Brain microvascular endothelial cell (primary cell): ENCODE measurements around the gene TTLL12.

Experiments used
- DNase-seq: peaks from one replicate; pipeline ENCODE4 v3.0.0-alpha.2; 2020
- H3K27ac ChIP-seq: fragments of 250-450 bp; sonication (Bioruptor Pico); 2 replicates; pipeline ENCODE4 v1.5.1; 2020; ENCODE audit warnings: mild to moderate bottlenecking, moderate library complexity
- H3K27me3 ChIP-seq: fragments of 250-450 bp; sonication (Bioruptor Pico); replicated peaks from 2 replicates; pipeline ENCODE4 v1.5.1; 2020; ENCODE audit warnings: mild to moderate bottlenecking
- H3K36me3 ChIP-seq: fragments of 250-450 bp; sonication (Bioruptor Pico); replicated peaks from 2 replicates; pipeline ENCODE4 v1.5.1; 2020; ENCODE audit warnings: mild to moderate bottlenecking
- H3K4me3 ChIP-seq: 2 replicates; pipeline ENCODE4 v1.5.1; 2011; ENCODE audit warnings: low read depth, mild to moderate bottlenecking, control low read depth, low read length, moderate library complexity
- CTCF ChIP-seq: IDR thresholded peaks from 2 replicates; pipeline ENCODE4 v1.5.1; 2011; ENCODE audit warnings: low read depth, mild to moderate bottlenecking, moderate library complexity, low read length, control low read depth, inconsistent platforms; ENCODE audit errors: missing control alignments
- in situ Hi-C: cut with HindIII; loops from 2 replicates; pipeline ENCODE4 v1.10.0; 2017; ENCODE audit warnings: low sequenced_read_pairs, low pct_ligation_motif_present

TTLL12 gene

GRCh38 chr22:43156413-43156812 lies 30.5 kb downstream of the TTLL12 start:
- no peak for DNase-seq
- Histone ChIP-seq H3K27ac (no peak overlapping the region), H3K4me3 (no peak overlapping the region), H3K27me3 (no peaks in the 10 kb centered on the region), H3K36me3 (peaks cover 33% of the 10 kb centered on the region)
- TF ChIP-seq CTCF, result no peak
- in situ Hi-C loops, result no loop called here

- DNase-seq, result no peak
These were observed 31.1 kb downstream of the TTLL12 start for GRCh38 chr22:43155789-43156188.

GRCh38 chr22:43154887-43155536 lies 31.9 kb downstream of the TTLL12 start:
- Histone ChIP-seq H3K27ac (no peak overlapping the region), H3K27me3 (no peaks in the 10 kb centered on the region), H3K4me3 (no peak overlapping the region), H3K36me3 (peaks cover 21% of the 10 kb centered on the region)
- in situ Hi-C loops, result no loop called here
- no peak for TF ChIP-seq CTCF
- no peak for DNase-seq

More at GRCh38 chr22:43155789-43156188, 31.1 kb downstream of the TTLL12 start:
- no peak overlapping the region for H3K4me3 ChIP-seq
- no peak for TF ChIP-seq CTCF
- H3K36me3 ChIP-seq, result peaks cover 29% of the 10 kb centered on the region
- no peak overlapping the region for H3K27ac ChIP-seq
- in situ Hi-C loops, result no loop called here
- no peaks in the 10 kb centered on the region for H3K27me3 ChIP-seq

- TF ChIP-seq CTCF, result no peak
- H3K36me3 ChIP-seq, result peaks cover 14% of the 10 kb centered on the region
- peak overlapping the region; percentile 41 for H3K27ac ChIP-seq
- no peak for DNase-seq
- H3K4me3 ChIP-seq, result peak overlapping the region; percentile 3
- no peaks in the 10 kb centered on the region for H3K27me3 ChIP-seq
- in situ Hi-C loops, result no loop called here
These were observed 33.0 kb downstream of the TTLL12 start for GRCh38 chr22:43153899-43154298.

- peaks cover 14% of the 10 kb centered on the region for H3K36me3 ChIP-seq
- peak overlapping the region; percentile 72 for H3K27ac ChIP-seq
- TF ChIP-seq CTCF, result no peak
- no peak for DNase-seq
- no peaks in the 10 kb centered on the region for H3K27me3 ChIP-seq
- H3K4me3 ChIP-seq, result peak overlapping the region; percentile 81
- in situ Hi-C loops, result no loop called here
These were observed 34.4 kb downstream of the TTLL12 start for GRCh38 chr22:43152357-43153071.
